Right ventricle myocardium inferior (tissue), 1 donor: ENCODE results near the gene TP53BP2. TPM values are rescaled to one million over a fixed set of nuclear protein-coding genes. Genes with fewer than 3 reads are reported as not detected.
"Not testable (repeated sequence)": the region's sequence is repeated elsewhere in the genome, so short reads cannot be mapped to it uniquely, and the experiment has no call there.

Source experiments
- ATAC-seq: fragments of 200-7000 bp; cut with Tn5 transposase; one replicate; pipeline ENCODE4 v1.9.1; 2020; ENCODE audit warnings: mild to moderate bottlenecking, moderate library complexity
- DNase-seq: peaks from one replicate; pipeline ENCODE4 v3.0.0; 2021; ENCODE audit errors: missing footprints
- intact Hi-C: fragments of 100-400 bp; cut with DNase I; formaldehyde crosslinking; loops from one replicate; pipeline ENCODE4 v1.11.0; 2022
- total RNA-seq: library from RNA; stranded (reverse); fragmentation: NEBNext Ultra II Directional; extraction: Animal tissue kit (Norgen Biotek cat#: 25700); gene quantifications from one replicate; pipeline ENCODE4 v1.2.1, GENCODE V29; 2021
- donor health status: DM: no; HTN: yes; CAD: no; lungs with severe emphysema.

The TP53BP2 gene
- total RNA-seq, 1 donor from 2014 or later = 18.7 TPM

GRCh38 chr1:223837206-223837605 lies 8.5 kb downstream of the TP53BP2 start:
- DNase-seq = no peak
- intact Hi-C loops = no loop called here
- peak; percentile 26 for ATAC-seq

DNA sequence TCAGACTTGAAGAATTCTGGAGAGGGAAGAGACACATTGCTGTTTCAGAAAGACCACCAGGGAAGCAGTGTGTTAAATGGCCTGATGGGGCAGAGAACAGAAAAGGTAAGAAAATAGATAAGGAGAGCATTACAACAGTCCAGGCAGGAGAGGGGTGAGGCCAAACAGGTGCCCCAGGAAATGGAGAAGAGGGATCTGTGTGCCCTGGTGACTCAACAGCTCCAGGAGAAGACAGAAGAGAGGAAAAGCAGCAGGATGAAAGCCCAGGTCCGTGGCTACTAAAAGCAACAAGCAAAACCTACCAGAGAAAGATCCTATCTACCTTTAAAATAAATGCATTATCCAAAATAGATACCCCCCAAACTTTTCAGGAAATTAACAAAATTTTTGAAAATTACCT lies 9.2 kb downstream of the TP53BP2 start:
- DNase-seq = no peak
- intact Hi-C loops = no loop called here

GRCh38 chr1:223835754-223836153 lies 10.0 kb downstream of the TP53BP2 start:
- DNase-seq = no peak
- intact Hi-C loops = no loop called here
- ATAC-seq = no peak

More for the DNA sequence above, 9.2 kb downstream of the TP53BP2 start:
- ATAC-seq = no peak

- intact Hi-C loops = no loop called here
- ATAC-seq = no peak
- DNase-seq = no peak
These were observed 11.0 kb downstream of the TP53BP2 start for GRCh38 chr1:223834660-223835263.

- intact Hi-C loops = no loop called here
- no peak for ATAC-seq
These were observed 11.8 kb downstream of the TP53BP2 start for GRCh38 chr1:223833948-223834347.

GRCh38 chr1:223832637-223832943 lies 13.2 kb downstream of the TP53BP2 start:
- ATAC-seq = peak; percentile 79
- intact Hi-C loops = no loop called here
- DNase-seq = no peak

More at GRCh38 chr1:223833948-223834347, 11.8 kb downstream of the TP53BP2 start:
- DNase-seq = no peak

- DNase-seq = no peak
- intact Hi-C loops = no loop called here
- ATAC-seq = peak; percentile 9
These were observed 13.8 kb downstream of the TP53BP2 start for GRCh38 chr1:223831755-223832636.

DNA sequence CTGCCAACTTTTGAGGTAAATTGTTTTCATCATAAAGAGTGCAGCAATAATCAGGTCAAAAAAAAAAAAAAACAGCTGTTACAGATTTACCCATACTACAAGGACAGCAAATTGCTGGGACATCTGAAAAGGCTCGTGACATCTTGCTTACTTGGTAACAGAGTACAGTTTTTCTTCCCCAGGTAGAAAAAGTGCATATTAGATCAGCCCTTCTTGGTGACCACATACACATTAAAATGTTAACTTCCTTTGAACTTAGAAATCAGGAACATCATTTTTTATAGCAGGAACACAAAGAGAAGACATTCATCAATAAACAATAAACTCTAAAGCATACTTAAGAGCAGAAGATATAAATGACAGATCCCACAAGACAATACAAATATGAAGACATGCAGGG lies 16.1 kb downstream of the TP53BP2 start:
- no peak for DNase-seq
- no peak for ATAC-seq
- intact Hi-C loops = no loop called here

DNA sequence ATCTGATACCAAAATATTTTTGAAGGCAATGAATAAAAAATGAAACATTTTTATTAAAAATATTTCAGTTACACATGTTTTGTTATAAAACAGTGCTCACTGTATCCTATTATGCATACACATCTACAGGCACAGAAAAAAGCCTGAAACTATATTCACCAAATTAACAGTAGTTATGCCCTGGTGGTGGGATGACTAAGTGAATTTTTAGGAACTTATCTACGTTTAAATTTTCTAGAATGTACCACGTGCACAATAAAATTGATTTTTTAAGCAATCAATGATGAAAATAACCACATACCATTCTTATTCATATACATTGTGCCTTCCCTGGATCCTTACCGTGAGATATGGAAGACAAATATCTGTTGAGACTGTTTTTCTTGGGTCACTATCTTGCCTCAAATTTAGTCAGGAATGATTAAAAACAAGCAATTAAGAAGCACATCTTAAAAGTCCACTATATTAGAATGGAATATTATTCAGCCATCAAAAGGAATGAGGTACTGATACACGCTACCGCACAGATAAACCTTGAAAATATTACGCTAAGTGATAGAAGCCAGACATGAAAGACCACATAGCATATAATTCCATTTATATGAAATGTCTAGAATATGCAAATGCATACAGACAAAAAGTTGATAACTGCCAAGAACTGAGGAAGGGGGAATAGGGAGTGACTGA lies 17.4 kb downstream of the TP53BP2 start:
- DNase-seq (no peak), ATAC-seq (no peak)
- intact Hi-C loops = no loop called here

DNA sequence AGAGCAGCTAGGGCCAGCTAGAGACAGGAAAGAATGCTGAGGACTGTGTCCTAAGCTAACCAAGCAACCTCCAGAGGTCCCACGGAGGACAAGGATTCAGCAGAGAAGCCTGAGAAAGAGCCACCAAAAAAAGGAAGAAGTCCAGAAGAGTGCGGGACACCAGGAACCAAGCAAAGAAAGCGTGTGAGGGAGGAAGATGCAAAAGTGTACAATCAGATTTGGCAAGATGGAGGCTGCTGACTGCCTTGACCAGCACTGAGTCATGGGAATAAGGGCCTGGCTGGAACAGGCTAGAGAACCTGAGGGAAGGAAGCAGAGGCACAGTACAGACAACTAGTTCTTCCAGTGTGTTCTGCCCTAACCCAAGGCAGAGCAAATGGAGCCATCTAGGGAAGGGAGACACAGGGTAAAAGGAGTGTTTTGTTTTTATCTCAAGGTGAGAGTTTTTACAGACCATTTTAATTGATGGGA lies 18.5 kb downstream of the TP53BP2 start:
- no peak for DNase-seq
- peak; percentile 47 for ATAC-seq
- intact Hi-C loops = no loop called here

GRCh38 chr1:223825767-223826748 lies 19.7 kb downstream of the TP53BP2 start:
- ATAC-seq = peak; percentile 34
- intact Hi-C loops = no loop called here
- DNase-seq = no peak

DNA sequence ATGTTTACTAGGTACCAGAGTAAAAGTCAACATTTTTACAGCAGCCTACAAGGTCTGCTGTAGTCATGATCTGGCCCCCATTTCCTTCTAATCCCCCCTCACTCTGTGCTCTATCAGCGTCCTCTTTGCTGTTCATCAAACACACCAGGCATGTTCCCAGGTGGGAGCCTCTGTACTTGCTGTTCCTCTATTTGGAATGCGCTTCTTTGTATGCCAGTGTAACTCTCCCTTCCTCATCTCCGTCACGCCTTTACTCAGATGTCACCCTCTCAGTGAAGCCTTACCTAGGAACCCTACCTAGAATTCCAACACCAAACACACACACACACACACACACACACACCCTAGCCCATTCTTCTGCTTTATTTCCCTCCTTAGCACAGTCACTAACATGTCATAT lies 21.0 kb downstream of the TP53BP2 start:
- ATAC-seq (no peak), DNase-seq (no peak)
- intact Hi-C loops = no loop called here

- no peak for DNase-seq
- ATAC-seq = no peak
- intact Hi-C loops = no loop called here
These were observed 21.5 kb downstream of the TP53BP2 start for GRCh38 chr1:223824287-223824686.

- intact Hi-C loops = no loop called here
- no peak for DNase-seq
- no peak for ATAC-seq
These were observed 24.8 kb downstream of the TP53BP2 start for GRCh38 chr1:223820971-223821370.

DNA sequence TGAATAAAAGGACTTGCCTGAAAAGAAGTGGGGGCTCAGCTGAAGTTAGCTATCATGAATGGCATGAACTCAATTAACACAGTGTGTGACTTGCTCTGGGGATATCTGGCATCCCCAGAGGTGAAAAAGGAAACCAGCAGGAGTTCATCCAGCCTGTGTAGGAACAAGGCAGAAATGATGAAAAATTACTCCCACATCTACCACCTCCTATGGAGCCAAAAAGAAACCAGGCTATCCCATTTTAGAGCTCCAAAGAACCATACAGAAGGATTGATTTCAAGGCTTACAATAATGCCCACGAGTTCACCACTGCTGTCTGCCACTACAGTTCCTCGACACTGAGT lies 25.3 kb downstream of the TP53BP2 start:
- intact Hi-C loops = no loop called here
- ATAC-seq = peak; percentile 33

DNA sequence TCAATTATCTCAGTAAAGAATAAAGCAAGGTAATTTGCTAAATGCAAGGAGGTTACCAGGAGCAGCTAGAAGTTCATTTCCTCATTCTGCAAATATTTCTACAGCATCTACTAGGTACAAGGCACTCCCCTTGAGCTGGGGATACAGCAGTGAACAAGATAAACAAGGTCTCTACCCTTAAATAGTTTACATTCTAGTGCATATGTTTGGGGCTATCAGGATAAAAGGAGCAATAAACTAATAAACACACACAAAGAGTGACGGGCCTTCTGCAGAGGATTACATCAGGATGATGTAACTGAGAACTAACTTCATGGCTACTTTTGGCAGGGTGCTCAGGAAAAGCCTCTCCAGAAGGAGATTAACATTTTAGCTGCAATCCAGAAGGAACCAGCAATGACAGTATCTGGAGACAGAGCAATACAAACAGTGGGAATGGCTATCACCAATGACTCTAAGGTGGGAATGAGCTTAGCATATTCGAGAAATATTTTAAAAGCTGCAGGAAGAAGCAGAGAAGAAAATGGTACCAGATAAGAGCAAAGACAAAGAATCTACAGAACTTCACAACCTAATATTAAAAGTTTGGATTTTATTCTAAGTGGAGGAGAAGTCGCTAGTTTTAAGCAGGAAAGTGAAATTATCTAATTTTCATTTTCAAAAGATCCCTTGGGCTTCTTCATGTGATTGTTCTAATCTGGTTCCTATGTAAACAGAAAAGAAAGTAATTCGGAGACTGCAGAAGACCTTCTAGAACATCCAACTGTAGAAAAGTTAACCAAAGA lies 25.8 kb downstream of the TP53BP2 start:
- ATAC-seq = peak; percentile 86
- intact Hi-C loops = no loop called here
- no peak for DNase-seq

More for the DNA sequence above, 25.3 kb downstream of the TP53BP2 start:
- no peak for DNase-seq

DNA sequence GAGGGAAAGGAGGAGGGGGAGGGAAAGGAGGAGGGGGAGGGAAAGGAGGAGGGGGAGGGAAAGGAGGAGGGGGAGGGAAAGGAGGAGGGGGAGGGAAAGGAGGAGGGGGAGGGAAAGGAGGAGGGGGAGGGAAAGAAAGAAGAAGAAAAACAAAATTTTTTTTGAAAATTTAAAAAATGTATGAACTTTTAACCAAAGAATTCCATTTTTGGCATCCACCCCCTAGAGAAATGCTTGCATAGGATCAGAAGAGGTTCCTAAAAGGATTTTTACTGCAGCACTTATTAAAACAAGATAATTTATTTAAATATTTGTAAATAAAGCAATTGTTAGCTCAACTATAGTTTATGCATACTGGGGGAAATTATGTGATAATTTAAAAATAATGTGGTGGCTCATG lies 28.5 kb downstream of the TP53BP2 start:
- intact Hi-C loops, ATAC-seq, DNase-seq: not testable (repeated sequence)

DNA sequence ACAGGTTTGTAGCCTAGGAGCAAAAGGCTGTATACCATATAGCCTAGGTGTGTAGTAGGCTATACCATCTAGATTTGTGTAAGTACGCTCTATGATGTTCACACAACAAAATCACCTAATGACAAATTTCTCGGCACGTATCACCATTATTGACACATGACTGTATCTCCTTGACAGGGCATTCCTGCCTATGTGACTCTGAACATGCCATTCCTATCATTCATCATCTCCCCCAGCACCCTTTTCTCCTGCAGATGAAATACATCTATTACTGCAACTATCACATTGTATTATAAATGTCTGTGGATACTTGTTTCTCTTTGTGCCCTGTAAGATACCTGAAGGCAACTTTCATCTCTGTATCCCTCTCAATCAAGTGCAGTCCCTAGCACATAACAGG lies 29.9 kb downstream of the TP53BP2 start:
- DNase-seq (no peak), ATAC-seq (no peak)
- intact Hi-C loops = no loop called here
